ENCODE measurements around the gene ATP6V0B. TPM values are rescaled to one million over a fixed set of nuclear protein-coding genes. Genes with fewer than 3 reads are reported as not detected.

ATP6V0B gene
- total and polyA plus RNA-seq, 9 of the 15 experiments (the other 6 are each of a cell fraction or from before 2014, with no cell fraction given), result 137 to 328 (median 220) TPM

GRCh38 chr1:43947061-43947873, 27.5 kb upstream of the ATP6V0B start (continued):
- no peak for TF ChIP-seq FOS (IDR thresholded peaks at IDR 0.05; ENCODE audit: extremely low read depth, insufficient read length)
- TF ChIP-seq NFIC (IDR thresholded peaks at IDR 0.05), result no peak
- TF ChIP-seq PRDM10 (IDR thresholded peaks at IDR 0.05; ENCODE audit: partially characterized antibody), result peak; percentile 82
- TF ChIP-seq NR2C2 (CRISPR knock-in tag; IDR thresholded peaks at IDR 0.05), result no peak
- TF ChIP-seq NR2C2 (tag; IDR thresholded peaks at IDR 0.05), result peak; percentile 17
- TF ChIP-seq ZBTB5 (IDR thresholded peaks at IDR 0.05), result no peak
- TF ChIP-seq SMARCA4 (IDR thresholded peaks at IDR 0.05), result 0 out of 2 replicates have a peak, but pooled peaks have one; percentile 15
- peak; percentile 32; the same call in 1 of the 2 replicates for TF ChIP-seq DPF2 (IDR thresholded peaks at IDR 0.05)
- 0 out of 2 replicates have a peak, but pooled peaks have one; percentile 20 for TF ChIP-seq MIER1 (IDR thresholded peaks at IDR 0.05; ENCODE audit: low read depth)
- TF ChIP-seq MITF (IDR thresholded peaks at IDR 0.05), result peak; percentile 30; the same call in 1 of the 2 replicates
- TF ChIP-seq ZBTB7A (IDR thresholded peaks at IDR 0.05; ENCODE audit: borderline replicate concordance, control insufficient read depth, low read depth, low read length), result peak; percentile 18; the same call in 1 of the 2 replicates
- no peak for TF ChIP-seq NBN (IDR thresholded peaks at IDR 0.05; ENCODE audit: low read depth)
- peak; percentile 10; the same call in 1 of the 2 replicates for TF ChIP-seq ZBTB2 (IDR thresholded peaks at IDR 0.05)
- TF ChIP-seq CHD1 (IDR thresholded peaks at IDR 0.05; ENCODE audit: low read length), result peak; percentile 30

Data from K562 (cell line).